Fibroblast of villous mesenchyme (primary cell): ENCODE results near the gene ARF6. TPM values are rescaled to one million over a fixed set of nuclear protein-coding genes. Genes with fewer than 3 reads are reported as not detected.

ENCODE experiments used
- DNase-seq: peaks from one replicate; pipeline ENCODE4 v3.0.0-alpha.2; 2010; ENCODE audit warnings: low read depth
- H3K4me3 ChIP-seq: 2 replicates; pipeline ENCODE4 v1.5.1; 2011; ENCODE audit warnings: low read depth, mild to moderate bottlenecking, low read length
- total RNA-seq: library from RNA; depleted of rRNA; stranded (reverse); fragments of >200 nt; gene quantifications from 2 replicates; pipeline ENCODE4 v1.2.3, GENCODE V29; 2012
- TF ChIP-seq, protein P1 (sequence below): IDR thresholded peaks from 2 replicates; pipeline ENCODE4 v1.5.1; 2012; ENCODE audit warnings: low read depth, mild to moderate bottlenecking, low read length; ENCODE audit not compliant: insufficient read depth

ARF6 gene
- total RNA-seq, 1 donor, result 111 TPM

DNA sequence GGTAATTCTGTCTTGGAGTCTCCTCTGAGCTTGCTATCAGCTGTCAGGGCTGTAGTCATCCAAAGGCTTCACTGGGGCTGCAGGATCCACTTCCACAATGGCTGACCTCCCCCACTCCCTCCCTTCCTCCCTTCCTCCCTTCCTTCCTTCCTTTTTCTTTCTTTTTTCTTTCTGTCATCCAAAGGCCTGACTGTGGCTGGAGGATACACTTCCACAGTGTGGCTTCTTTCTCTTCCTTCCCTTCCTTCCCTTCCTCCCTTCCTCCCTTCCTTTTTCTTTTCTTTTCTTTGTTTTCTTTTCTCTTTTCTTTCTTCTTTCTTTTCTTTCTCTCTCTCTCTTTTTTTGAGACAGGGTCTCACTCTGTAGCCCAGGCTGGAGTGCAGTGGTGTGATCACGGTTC is 30.6 kb downstream of the ARF6 start:
- TF ChIP-seq, protein P1, sequence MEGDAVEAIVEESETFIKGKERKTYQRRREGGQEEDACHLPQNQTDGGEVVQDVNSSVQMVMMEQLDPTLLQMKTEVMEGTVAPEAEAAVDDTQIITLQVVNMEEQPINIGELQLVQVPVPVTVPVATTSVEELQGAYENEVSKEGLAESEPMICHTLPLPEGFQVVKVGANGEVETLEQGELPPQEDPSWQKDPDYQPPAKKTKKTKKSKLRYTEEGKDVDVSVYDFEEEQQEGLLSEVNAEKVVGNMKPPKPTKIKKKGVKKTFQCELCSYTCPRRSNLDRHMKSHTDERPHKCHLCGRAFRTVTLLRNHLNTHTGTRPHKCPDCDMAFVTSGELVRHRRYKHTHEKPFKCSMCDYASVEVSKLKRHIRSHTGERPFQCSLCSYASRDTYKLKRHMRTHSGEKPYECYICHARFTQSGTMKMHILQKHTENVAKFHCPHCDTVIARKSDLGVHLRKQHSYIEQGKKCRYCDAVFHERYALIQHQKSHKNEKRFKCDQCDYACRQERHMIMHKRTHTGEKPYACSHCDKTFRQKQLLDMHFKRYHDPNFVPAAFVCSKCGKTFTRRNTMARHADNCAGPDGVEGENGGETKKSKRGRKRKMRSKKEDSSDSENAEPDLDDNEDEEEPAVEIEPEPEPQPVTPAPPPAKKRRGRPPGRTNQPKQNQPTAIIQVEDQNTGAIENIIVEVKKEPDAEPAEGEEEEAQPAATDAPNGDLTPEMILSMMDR, result no peak
- no peak for DNase-seq
- no peak overlapping the region for H3K4me3 ChIP-seq

DNA sequence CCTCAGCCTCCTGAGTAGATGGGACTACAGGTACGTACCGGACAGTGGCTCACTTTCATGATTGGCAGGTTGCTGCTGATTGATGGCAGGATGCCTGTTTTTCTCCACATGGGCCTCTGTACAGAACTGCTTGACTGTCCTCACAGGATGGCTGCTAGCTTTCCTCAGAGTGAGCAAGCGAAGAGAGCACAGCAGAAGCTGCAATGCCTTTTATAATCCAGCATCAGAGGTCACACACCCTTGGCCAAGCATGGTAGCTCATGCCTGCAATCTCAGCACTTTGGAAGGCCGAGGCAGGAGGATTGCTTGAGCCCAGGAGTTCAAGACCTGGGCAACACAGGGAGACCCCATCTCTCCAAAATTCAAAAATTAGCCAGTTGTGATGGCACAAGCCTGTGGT is 31.0 kb downstream of the ARF6 start:
- no peak for DNase-seq
- TF ChIP-seq, protein P1, result no peak
- H3K4me3 ChIP-seq, result no peak overlapping the region

DNA sequence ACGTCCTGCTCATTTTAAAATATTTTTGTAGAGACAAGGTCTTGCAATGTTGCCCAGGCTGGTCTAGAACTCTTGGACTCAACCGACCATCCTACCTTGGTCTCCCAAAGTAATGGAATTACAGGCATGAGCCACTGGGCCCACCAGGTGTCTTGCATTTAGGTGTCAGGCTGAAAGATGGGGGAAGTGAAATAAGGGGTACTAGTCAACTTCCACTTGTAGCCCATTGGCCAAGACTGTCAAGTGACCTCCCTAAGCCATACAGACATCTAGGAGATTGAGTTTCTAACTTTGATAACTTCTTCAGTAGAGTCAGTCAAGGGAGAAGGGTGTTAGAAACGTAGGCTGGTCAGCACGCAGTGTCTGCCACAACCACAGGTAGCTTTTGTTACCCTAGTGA is 32.0 kb downstream of the ARF6 start:
- H3K4me3 ChIP-seq, result no peak overlapping the region
- TF ChIP-seq, protein P1, result no peak
- no peak for DNase-seq

DNA sequence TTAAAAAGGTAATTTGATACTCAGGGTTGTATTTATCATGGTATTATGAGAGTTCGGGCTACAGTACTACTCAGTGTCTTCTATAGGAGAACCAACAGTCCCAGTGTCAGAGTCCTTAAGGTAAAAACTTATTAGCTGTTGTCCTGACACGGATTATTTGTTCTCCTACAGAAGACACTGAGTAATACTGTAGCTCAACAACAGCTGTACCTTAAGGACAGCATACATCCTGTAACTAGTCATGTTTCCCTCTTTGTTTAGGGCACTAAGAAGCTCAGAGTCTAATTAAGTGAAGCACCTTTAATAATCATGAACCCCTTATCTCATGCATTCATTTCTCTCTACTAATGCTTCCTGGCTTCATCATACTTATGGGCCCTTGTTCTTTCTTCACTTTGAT is 33.9 kb downstream of the ARF6 start:
- H3K4me3 ChIP-seq, result no peak overlapping the region
- TF ChIP-seq, protein P1, result no peak
- no peak for DNase-seq

DNA sequence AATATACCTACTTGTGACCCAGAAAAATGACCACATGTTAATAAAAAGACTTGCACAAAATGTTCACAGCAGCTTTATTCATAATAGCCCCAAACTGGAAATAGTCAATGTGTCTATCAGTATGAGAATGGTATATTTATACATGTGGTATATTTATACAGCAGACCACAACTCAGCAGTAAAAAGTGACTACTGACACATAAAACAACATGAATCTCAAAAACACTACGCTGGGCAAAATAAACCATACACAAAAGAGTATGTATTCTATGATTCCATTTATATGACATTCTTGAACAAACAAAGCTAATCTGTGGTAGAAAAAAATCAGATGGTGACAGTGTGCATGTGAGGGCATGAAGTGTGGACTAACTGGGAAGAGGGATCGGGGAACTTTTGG is 35.1 kb downstream of the ARF6 start:
- TF ChIP-seq, protein P1, result no peak

DNA sequence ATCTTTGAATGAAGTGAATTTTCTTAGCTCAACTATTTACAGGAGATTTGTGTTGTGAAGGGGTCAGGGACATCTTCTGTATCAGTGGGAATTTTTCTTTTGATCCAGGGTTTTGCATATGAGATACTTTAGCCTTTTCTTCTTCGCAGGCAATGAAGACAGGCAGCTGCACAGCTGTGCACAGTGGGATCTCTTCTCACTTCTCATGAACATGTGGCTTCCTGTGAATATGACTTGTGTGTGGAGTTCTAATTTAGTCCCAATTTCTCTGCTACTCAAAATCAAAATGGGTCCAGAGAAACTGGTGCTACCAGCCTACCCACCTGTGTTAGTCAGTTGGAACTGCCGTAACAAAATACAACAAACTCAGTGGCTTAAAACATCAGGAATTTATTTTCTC is 37.8 kb downstream of the ARF6 start:
- no peak overlapping the region for H3K4me3 ChIP-seq
- TF ChIP-seq, protein P1, result no peak
- DNase-seq, result no peak

More for the DNA sequence above, 35.1 kb downstream of the ARF6 start:
- no peak overlapping the region for H3K4me3 ChIP-seq
- DNase-seq, result no peak

DNA sequence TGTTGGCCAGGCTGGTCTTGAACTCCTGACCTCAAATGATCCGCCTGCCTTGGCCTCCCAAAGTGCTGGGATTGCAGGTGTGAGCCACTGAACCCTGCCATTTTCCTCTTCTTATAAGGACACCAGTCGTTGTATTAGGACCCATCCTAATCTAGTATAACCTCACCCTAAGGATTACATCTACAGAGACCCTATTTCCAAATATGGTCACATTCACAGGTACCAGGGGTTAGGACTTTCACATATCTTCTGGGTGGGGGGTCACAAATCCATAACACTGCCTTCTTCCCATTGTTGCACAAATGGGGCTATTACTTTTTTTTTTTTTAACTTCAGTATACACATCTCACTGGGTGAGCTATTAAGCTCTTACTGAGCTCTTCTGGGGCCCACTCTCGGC is 38.6 kb downstream of the ARF6 start:
- no peak overlapping the region for H3K4me3 ChIP-seq
- DNase-seq, result no peak
- TF ChIP-seq, protein P1, result no peak
